GM12878 (cell line): ENCODE measurements around the gene KRT32. TPM values are rescaled to one million over a fixed set of nuclear protein-coding genes. Genes with fewer than 3 reads are reported as not detected.

Experiments
- ATAC-seq: fragments of 200-7000 bp; cut with Tn5 transposase; 3 replicates; pipeline ENCODE4 v1.9.1; 2020; ENCODE audit warnings: mild to moderate bottlenecking, moderate library complexity
- BruUV-seq: library from RNA; stranded (reverse); fragments of 400-500 nt; replicated peaks from 2 replicates; lab custom pipeline; 2021; lab: Mats Ljungman, UMichigan
- CTCF ChIA-PET: fragments of 300-600 bp; sonication (Branson Sonifier 250); formaldehyde crosslinking; extraction: SDS; loops from one replicate; lab custom pipeline; 2021; ENCODE audit warnings: inconsistent platforms; lab: Yijun Ruan, JAX
- POLR2A ChIA-PET: fragments of 350-600 bp; formaldehyde crosslinking; extraction: SDS; loops from one replicate; lab custom pipeline; 2021; ENCODE audit warnings: inconsistent platforms; lab: Charles Lee
- RAD21 ChIA-PET: fragments of 300-600 bp; sonication (Branson Sonifier 250); formaldehyde crosslinking; loops from one replicate; lab custom pipeline; 2023; ENCODE audit warnings: antibody characterized with exemption; ENCODE audit not compliant: unreplicated experiment; lab: Charles Lee
- SMC1A ChIA-PET: fragments of 300-600 bp; sonication (Branson Sonifier 250); formaldehyde crosslinking; loops from one replicate; lab custom pipeline; 2023; ENCODE audit not compliant: unreplicated experiment, uncharacterized antibody; lab: Charles Lee
- DNase-seq: peaks from one replicate; pipeline ENCODE4 v3.0.0-alpha.2; 2011; ENCODE audit warnings: low read depth, low spot score
- FAIRE-seq: peaks from 3 replicates; lab custom pipeline; 2011; peaks lifted over from hg19 to GRCh38; lab: Jason Lieb, UNC
- H2AFZ ChIP-seq: 2 replicates; pipeline ENCODE4 v1.6.0; 2011; ENCODE audit warnings: low read depth, low read length, control low read depth; ENCODE audit not compliant: control insufficient read depth
- H3K27ac ChIP-seq: 2 replicates; pipeline ENCODE4 v1.5.1; 2011; ENCODE audit warnings: control low read depth; ENCODE audit not compliant: control insufficient read depth, insufficient read depth
- H3K27me3 ChIP-seq, 2 experiments: replicated peaks in 1 of 2; 2 replicates each; pipeline versions ENCODE4 v1.6.0 to v1.6.1; 2011; ENCODE audit warnings: low read length in 1 of 2; ENCODE audit not compliant: control insufficient read depth in 2 of 2, insufficient read depth in 2 of 2
- H3K36me3 ChIP-seq, 2 experiments: 2 replicates each; pipeline ENCODE4 v1.5.1; 2011; ENCODE audit warnings: low read length in 1 of 2; ENCODE audit not compliant: control insufficient read depth in 2 of 2, insufficient read depth in 2 of 2
- H3K4me1 ChIP-seq: 2 replicates; pipeline ENCODE4 v1.6.1; 2011; ENCODE audit warnings: mild to moderate bottlenecking, low read length, moderate library complexity, mixed read lengths; ENCODE audit not compliant: control insufficient read depth, insufficient read depth
- H3K4me2 ChIP-seq: 2 replicates; pipeline ENCODE4 v1.6.0; 2011; ENCODE audit warnings: control low read depth; ENCODE audit not compliant: control insufficient read depth, insufficient read depth
- H3K4me3 ChIP-seq: fragments of 200-600 bp; sonication (generic); 2 replicates; pipeline ENCODE4 v1.5.1; 2016
- H3K79me2 ChIP-seq: 2 replicates; pipeline ENCODE4 v1.6.0; 2011; ENCODE audit warnings: low read length; ENCODE audit not compliant: control insufficient read depth, insufficient read depth
- H3K9ac ChIP-seq: 2 replicates; pipeline ENCODE4 v1.8.0; 2011; ENCODE audit warnings: low read length, control low read depth, mixed read lengths; ENCODE audit not compliant: control insufficient read depth, insufficient read depth
- H3K9me3 ChIP-seq: replicated peaks from 3 replicates; pipeline ENCODE4 v1.5.1; 2011; ENCODE audit warnings: mild to moderate bottlenecking, low read length; ENCODE audit not compliant: control insufficient read depth, insufficient read depth
- H4K20me1 ChIP-seq: 2 replicates; pipeline ENCODE4 v1.6.0; 2011; ENCODE audit not compliant: control insufficient read depth, insufficient read depth
- CREM ChIP-seq: IDR thresholded peaks from 2 replicates; pipeline ENCODE4 v1.6.1; 2014; ENCODE audit warnings: antibody characterized with exemption, low read depth
- EZH2 ChIP-seq: IDR thresholded peaks from 2 replicates; pipeline ENCODE4 v1.6.1; 2012; ENCODE audit warnings: low read depth, mild to moderate bottlenecking, control low read depth, inconsistent platforms, low read length, borderline replicate concordance; ENCODE audit not compliant: control insufficient read depth
- FOXM1 ChIP-seq: IDR thresholded peaks from 2 replicates; pipeline ENCODE4 v1.6.1; 2012; ENCODE audit warnings: low read depth, mild to moderate bottlenecking, inconsistent platforms, low read length, moderate library complexity
- HDAC2 ChIP-seq: fragments of 200-600 bp; sonication (generic); IDR thresholded peaks from 2 replicates; pipeline ENCODE4 v1.6.1; 2017
- IRF4 ChIP-seq: IDR thresholded peaks from 2 replicates; pipeline ENCODE4 v1.6.1; 2011; ENCODE audit warnings: low read depth, low read length
- KDM1A ChIP-seq: fragments of 200-600 bp; sonication (generic); IDR thresholded peaks from 2 replicates; pipeline ENCODE4 v1.6.1; 2016; ENCODE audit warnings: borderline replicate concordance
- NR2C2 ChIP-seq: IDR thresholded peaks from 2 replicates; pipeline ENCODE4 v1.6.1; 2011; ENCODE audit warnings: borderline replicate concordance, low read depth; ENCODE audit not compliant: control insufficient read depth, insufficient read length
- RAD21 ChIP-seq: IDR thresholded peaks from 2 replicates; pipeline ENCODE4 v1.6.1; 2011; ENCODE audit warnings: mild to moderate bottlenecking, low read depth, low read length, moderate library complexity; ENCODE audit not compliant: insufficient read depth
- SMAD1 ChIP-seq: fragments of 450-650 bp; IDR thresholded peaks from 2 replicates; pipeline ENCODE4 v1.6.1; 2018; ENCODE audit warnings: mild to moderate bottlenecking, low read depth; ENCODE audit not compliant: partially characterized antibody
- SMARCA5 ChIP-seq: fragments of 450-650 bp; IDR thresholded peaks from 2 replicates; pipeline ENCODE4 v1.6.1; 2017; ENCODE audit warnings: mild to moderate bottlenecking
- SMC3 ChIP-seq: IDR thresholded peaks from 2 replicates; pipeline ENCODE4 v1.6.1; 2011; ENCODE audit warnings: low read length, improper control_type of control experiment, borderline replicate concordance
- STAT1 ChIP-seq: fragments of 450-650 bp; conservative IDR thresholded peaks from 2 replicates; pipeline ENCODE4 v1.6.1; 2014; ENCODE audit warnings: antibody characterized with exemption, mild to moderate bottlenecking
- SUZ12 ChIP-seq: fragments of 200-600 bp; sonication (generic); IDR thresholded peaks from one replicate; pipeline ENCODE4 v1.6.1; 2018; ENCODE audit warnings: antibody characterized with exemption, mild to moderate bottlenecking; ENCODE audit not compliant: unreplicated experiment
- ZNF207 ChIP-seq: fragments of 450-650 bp; IDR thresholded peaks from 2 replicates; pipeline ENCODE4 v1.6.1; 2014; ENCODE audit warnings: antibody characterized with exemption, mild to moderate bottlenecking, borderline replicate concordance
- ZSCAN29 ChIP-seq: fragments of 450-650 bp; IDR thresholded peaks from 2 replicates; pipeline ENCODE4 v1.6.1; 2017; ENCODE audit warnings: mild to moderate bottlenecking, moderate library complexity
- WGBS: methylation state at CpG from one replicate; pipeline ENCODE4 v1.1.6; 2016; ENCODE audit warnings: low lambda C conversion rate; ENCODE audit not compliant: insufficient replicate concordance, insufficient coverage; ENCODE audit errors: missing lambda C conversion rate; 5-methylcytosine and 5-hydroxymethylcytosine counted together
- in situ Hi-C: fragments of 300-500 bp; cut with MboI; formaldehyde crosslinking; loops from 9 replicates; pipeline ENCODE4 v1.14.3; 2018; ENCODE audit warnings: mixed read lengths
- intact Hi-C: fragments of 100-400 bp; cut with micrococcal nuclease; formaldehyde crosslinking; loops from one replicate; pipeline ENCODE4 v1.14.2; 2022; ENCODE audit not compliant: unreplicated experiment
- polyA plus RNA-seq, 11 experiments: library from polyadenylated mRNA; depleted of rRNA in 4 of 11; unstranded in 6 of 11; stranded (reverse) in 5 of 11; fragments of >200 nt; fragmentation: Nextera tagmentation in 4 of 11; fragmentation: Illumina TruSeq in 1 of 11; extraction: Ambion mirVana in 4 of 11; extraction: Trizol in 1 of 11; gene quantifications; 1 replicate in 1 of 11; 2 replicates in 10 of 11; pipeline versions ENCODE4 v1.2.1 to v1.2.3, GENCODE V29; 2011 to 2016; ENCODE audit warnings: inconsistent platforms in 2 of 11, missing spikeins in 2 of 11, low read depth in 1 of 11
- total RNA-seq, 4 experiments: library from RNA; depleted of rRNA in 3 of 4; stranded (reverse); fragments of >200 nt in 3 of 4; fragmentation: Illumina TruSeq in 1 of 4; extraction: Trizol in 1 of 4; gene quantifications; 2 replicates each; pipeline versions ENCODE4 v1.2.1 to v1.2.3, GENCODE V29; 2013 to 2021
- TF ChIP-seq, protein P1 (sequence below): fragments of 150-350 bp; IDR thresholded peaks from 2 replicates; pipeline ENCODE4 v1.6.1; 2016; ENCODE audit warnings: low read depth, low read length
- TF ChIP-seq, protein P2 (sequence below): IDR thresholded peaks from 2 replicates; pipeline ENCODE4 v1.6.1; 2011; ENCODE audit warnings: low read depth, low read length, improper control_type of control experiment, borderline replicate concordance
- TF ChIP-seq, protein P3 (sequence below): IDR thresholded peaks from 2 replicates; pipeline ENCODE4 v1.6.1; 2012; ENCODE audit warnings: low read depth, low read length, improper control_type of control experiment

The KRT32 gene
- total and polyA plus RNA-seq, 10 of the 15 experiments (the other 5 are each of a cell fraction or from before 2014, with no cell fraction given) = not detected

DNA sequence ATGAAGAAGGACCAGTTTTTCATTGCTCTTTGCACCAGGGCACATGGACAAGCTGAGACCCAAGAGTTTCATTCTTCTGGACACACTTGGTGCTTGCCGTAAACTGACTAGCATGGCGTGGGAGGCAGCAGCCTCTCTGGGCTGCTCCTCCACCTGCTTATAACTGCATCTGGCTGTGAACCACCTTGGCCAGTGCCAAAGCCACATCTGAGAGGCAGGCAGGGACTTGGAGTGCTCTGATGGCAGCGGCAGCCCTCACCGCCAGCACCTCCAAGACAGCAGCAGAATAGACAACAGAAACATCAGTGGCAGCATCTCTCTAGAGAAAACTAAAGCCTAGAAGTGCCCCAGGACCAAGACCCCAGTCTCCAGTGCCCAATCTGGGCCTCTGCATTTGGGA, 47.5 kb downstream of the KRT32 start:
- Histone ChIP-seq H3K27ac (no peak overlapping the region), H3K4me3 (no peak overlapping the region), H4K20me1 (no peaks in the 10 kb centered on the region), H3K36me3 (no peaks in the 10 kb centered on the region), H3K27me3 (no peaks in the 10 kb centered on the region; a peak in 1 of 4 replicates), H2AFZ (no peak overlapping the region), H3K4me1 (no peaks in the 10 kb centered on the region), H3K9me3 (no peaks in the 10 kb centered on the region)
- no TSS peak for BruUV-seq
- FAIRE-seq (no peak), DNase-seq (no peak)
- POLR2A ChIA-PET = no interaction called here
- CTCF ChIA-PET = interaction anchor here (1.2 kb wide), 1 partner anchor 14 kb away, joined by 3 read pairs; no protein-coding TSS in a partner anchor
- WGBS = 26% methylated on average over 4 of the region's 4 CpGs
- intact Hi-C loops = no loop called here
- TF ChIP-seq SMC3 (no peak), EZH2 (no peak), IRF4 (no peak), SMARCA5 (no peak), STAT1 (no peak), ZNF207 (no peak), ZSCAN29 (no peak), FOXM1 (no peak), SMAD1 (no peak), RAD21 (no peak), NR2C2 (no peak), HDAC2 (no peak), KDM1A (no peak), SUZ12 (no peak), CREM (no peak)
- TF ChIP-seq, protein P1, sequence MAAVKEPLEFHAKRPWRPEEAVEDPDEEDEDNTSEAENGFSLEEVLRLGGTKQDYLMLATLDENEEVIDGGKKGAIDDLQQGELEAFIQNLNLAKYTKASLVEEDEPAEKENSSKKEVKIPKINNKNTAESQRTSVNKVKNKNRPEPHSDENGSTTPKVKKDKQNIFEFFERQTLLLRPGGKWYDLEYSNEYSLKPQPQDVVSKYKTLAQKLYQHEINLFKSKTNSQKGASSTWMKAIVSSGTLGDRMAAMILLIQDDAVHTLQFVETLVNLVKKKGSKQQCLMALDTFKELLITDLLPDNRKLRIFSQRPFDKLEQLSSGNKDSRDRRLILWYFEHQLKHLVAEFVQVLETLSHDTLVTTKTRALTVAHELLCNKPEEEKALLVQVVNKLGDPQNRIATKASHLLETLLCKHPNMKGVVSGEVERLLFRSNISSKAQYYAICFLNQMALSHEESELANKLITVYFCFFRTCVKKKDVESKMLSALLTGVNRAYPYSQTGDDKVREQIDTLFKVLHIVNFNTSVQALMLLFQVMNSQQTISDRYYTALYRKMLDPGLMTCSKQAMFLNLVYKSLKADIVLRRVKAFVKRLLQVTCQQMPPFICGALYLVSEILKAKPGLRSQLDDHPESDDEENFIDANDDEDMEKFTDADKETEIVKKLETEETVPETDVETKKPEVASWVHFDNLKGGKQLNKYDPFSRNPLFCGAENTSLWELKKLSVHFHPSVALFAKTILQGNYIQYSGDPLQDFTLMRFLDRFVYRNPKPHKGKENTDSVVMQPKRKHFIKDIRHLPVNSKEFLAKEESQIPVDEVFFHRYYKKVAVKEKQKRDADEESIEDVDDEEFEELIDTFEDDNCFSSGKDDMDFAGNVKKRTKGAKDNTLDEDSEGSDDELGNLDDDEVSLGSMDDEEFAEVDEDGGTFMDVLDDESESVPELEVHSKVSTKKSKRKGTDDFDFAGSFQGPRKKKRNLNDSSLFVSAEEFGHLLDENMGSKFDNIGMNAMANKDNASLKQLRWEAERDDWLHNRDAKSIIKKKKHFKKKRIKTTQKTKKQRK = no peak
- TF ChIP-seq, protein P2, sequence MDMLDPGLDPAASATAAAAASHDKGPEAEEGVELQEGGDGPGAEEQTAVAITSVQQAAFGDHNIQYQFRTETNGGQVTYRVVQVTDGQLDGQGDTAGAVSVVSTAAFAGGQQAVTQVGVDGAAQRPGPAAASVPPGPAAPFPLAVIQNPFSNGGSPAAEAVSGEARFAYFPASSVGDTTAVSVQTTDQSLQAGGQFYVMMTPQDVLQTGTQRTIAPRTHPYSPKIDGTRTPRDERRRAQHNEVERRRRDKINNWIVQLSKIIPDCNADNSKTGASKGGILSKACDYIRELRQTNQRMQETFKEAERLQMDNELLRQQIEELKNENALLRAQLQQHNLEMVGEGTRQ = no peak
- TF ChIP-seq, protein P3, sequence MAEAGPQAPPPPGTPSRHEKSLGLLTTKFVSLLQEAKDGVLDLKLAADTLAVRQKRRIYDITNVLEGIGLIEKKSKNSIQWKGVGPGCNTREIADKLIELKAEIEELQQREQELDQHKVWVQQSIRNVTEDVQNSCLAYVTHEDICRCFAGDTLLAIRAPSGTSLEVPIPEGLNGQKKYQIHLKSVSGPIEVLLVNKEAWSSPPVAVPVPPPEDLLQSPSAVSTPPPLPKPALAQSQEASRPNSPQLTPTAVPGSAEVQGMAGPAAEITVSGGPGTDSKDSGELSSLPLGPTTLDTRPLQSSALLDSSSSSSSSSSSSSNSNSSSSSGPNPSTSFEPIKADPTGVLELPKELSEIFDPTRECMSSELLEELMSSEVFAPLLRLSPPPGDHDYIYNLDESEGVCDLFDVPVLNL = no peak
- TF ChIP-seq, all 136 proteins: peak for 0
- H3K9ac ChIP-seq = no peak overlapping the region
- SMC1A ChIA-PET = no interaction called here
- no peaks in the 10 kb centered on the region for H3K79me2 ChIP-seq
- in situ Hi-C loops = no loop called here
- RAD21 ChIA-PET = no interaction called here
- H3K4me2 ChIP-seq = no peak overlapping the region
- ATAC-seq = no peak
